HuH-7.5 (cell line): Measurements from ENCODE around the gene AGMAT.
A peak's percentile ranks its signal among the peaks of the same experiment; 100 is the strongest.
"Not testable (repeated sequence)": the region's sequence is repeated elsewhere in the genome, so short reads cannot be mapped to it uniquely, and the experiment has no call there.

ENCODE experiments used
- DNase-seq: peaks from one replicate; pipeline ENCODE4 v3.0.0; 2011; ENCODE audit warnings: low spot score

The AGMAT gene

DNA sequence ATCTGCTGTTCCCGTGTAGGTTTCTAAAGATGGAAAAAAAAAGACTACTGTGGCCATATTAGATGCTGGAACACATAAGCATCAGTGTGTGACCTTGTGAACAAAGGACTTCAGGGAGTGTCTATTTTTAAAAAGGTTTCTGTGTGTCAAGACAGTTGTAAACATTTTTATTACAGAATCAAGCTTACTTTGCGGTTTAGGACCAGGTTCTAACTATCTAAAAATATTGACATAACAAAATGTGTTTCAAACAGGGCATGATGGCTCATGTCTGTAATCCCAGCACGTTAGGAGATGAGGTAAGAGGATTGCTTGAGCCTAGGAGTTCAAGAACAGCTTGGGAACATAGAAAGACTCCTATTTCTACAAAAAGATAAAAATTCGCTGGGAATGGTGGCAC, 25.3 kb upstream of the AGMAT start:
- no peak for DNase-seq

GRCh38 chr1:15609631-15610030, 24.8 kb upstream of the AGMAT start:
- no peak for DNase-seq

- DNase-seq = no peak
Measured at GRCh38 chr1:15605398-15606383, 20.8 kb upstream of the AGMAT start.

- not testable (repeated sequence) for DNase-seq
Measured at GRCh38 chr1:15604400-15604799, 19.5 kb upstream of the AGMAT start.

DNA sequence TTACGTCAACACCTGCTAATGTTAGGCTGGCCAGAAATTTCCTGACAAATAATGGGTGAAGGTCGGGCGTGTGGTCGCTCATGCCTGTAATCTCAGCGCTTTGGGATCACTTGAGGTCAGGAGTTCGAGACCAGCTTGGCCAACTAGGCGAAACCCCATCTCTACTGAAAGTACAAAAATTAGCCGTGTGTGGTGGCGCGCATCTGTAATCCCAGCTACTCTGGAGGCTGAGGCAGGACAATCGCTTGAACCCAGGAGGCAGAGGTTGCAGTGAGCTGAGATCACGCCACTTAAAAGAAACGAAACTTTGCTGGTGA, 19.1 kb upstream of the AGMAT start:
- DNase-seq = not testable (repeated sequence)

DNA sequence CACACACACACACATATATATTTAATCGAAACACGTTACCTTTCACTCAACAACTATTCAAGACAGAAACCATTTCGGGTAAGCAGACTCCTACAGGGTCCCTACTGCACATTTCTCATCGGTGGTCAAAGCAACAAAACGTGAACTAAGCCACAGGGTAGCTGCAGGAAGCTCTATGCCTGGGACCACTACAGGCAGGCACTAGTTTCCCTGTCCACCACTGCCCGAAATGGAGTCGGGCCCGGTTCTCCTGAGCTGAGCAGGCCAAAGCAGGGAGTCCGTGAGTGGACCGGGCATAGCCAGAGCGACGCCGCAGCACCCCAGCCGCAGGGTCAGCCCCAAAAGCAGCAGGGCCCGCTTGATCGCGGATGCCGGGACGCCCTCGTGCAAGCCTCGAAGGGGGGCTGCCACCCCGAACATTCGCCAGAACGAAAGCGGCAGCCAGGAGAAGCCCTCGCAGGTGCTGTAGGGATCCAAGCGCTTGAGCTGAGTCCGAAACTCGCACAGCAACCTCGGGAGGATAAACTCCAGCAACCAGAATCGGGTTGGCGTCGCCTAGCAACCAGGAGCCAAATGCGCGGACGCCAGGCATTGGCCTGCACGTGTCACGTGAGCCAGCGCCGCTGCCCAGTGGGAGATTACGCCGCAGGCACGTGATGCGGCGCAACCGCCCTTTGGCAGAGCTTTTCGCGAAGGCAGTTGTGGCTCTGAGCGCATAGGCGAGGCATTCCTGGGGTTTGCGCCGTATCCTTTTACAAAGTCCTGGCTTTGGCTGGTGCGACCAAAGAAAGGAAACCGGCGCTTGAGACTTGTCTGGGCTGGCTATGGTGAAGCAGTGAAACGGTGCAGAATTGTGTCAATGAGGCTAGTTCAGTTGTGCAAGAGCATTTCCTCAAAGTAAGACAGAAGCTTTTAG, 18.5 kb upstream of the AGMAT start:
- DNase-seq = peak; percentile 95

DNA sequence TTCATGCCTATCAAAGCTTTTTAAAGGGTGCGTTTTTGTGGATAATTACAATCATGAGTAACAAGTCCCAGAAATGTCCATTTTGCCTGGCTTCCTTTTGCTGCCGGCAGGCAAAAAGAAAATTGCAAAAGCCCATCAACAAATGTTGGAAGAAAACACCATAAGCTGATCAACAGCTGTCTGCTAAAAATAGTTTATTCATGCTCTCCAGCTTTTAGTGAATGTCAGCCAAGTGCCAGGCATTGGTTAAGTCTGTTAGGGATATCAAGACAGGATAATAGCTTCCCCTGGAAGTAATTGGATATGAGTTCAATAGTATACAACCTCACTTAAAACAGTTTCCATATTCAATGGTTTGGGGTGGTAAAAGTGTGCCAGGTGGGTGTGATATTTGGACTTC, 13.6 kb upstream of the AGMAT start:
- DNase-seq = no peak

GRCh38 chr1:15595809-15596617, 11.2 kb upstream of the AGMAT start:
- DNase-seq = no peak

DNA sequence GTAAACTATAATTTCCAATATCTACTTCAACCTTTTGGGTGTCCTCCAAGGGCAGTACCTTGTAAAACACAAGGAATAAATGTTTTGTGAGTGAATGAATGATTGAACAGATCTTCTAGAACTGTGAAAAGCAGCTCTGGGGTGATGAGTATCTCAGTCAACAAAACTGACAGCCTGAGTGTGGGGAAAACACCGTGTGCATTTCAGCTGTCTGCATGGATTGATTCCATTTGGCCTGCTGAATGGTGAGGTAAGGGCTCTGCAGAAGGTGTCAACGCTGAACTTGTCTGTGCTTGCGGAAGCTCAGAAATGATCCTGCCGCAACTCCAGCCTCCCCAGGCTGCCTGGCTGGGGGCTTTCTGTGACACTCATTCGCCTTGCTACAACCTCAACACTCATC, 7.4 kb upstream of the AGMAT start:
- no peak for DNase-seq

DNA sequence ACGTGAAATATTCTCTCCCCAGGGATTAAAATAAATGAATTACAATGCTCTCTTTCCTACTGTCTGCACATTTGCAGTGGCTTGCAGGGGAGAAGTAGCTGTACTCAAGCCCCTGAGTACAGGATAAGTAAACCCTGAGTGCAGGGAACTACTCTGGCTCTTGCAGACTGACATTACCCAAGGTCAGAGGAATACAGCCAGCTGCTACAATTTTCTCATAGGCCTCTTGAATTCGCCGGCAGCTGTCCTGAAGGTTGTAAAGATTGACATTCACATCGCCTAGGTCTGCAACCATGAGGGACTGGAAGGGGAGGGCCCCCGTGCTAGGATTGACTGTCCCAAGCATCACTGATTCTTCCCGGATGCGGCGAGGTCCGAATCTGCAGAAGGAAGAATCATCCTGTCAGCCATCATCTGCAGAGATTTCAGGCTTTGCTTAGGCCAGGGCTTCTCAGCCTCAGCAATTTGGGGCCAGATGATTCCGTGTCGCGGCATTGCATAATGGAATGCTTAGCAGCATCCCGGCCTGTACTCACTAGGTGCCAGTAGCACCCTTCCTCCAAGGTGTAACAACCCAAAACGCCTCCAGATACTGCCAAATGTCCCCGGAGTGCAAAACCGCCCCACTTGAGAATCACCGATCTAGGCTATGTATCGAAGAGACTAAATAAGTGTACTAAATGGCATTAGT, 1.7 kb downstream of the AGMAT start:
- DNase-seq = no peak

DNA sequence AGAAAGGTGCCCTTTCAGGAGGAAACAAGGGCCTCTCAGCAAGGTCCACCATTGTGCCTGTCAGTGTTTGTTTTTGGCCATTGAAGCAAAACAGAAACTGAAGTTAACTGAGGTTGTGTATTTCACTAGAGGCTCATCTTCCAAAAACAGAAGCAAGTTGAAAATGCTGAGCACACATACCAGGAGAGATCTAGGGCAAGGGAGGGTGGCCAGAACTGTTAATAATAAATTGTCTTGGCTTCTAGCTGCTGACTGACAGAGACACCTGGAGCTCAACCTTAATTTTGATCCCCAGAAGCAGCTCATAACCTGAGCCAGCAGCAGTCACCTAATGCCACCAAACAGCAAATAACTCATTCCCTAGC, 5.2 kb downstream of the AGMAT start:
- no peak for DNase-seq

- no peak for DNase-seq
Measured at GRCh38 chr1:15578921-15579682, 5.7 kb downstream of the AGMAT start.

DNA sequence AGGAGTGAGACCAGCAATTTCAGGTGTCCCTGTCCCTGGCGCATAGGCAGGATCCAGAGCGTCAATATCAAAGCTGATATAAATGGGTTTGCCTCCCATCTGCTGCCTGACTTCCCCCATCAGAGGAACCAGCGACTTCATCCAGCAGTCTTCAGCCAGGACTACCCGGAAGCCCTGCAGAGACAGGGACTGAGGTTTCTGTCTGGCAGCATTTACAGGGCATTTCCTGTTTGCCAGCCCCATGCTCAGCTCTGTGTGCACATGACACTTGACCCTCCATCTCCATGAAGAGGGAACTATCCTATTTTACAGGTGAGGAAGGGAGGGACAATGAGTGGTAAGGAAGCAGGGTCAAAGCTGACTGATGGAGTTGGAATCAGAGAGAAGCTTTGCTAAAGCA, 7.2 kb downstream of the AGMAT start:
- no peak for DNase-seq

GRCh38 chr1:15575549-15576150, 9.2 kb downstream of the AGMAT start:
- no peak for DNase-seq

DNA sequence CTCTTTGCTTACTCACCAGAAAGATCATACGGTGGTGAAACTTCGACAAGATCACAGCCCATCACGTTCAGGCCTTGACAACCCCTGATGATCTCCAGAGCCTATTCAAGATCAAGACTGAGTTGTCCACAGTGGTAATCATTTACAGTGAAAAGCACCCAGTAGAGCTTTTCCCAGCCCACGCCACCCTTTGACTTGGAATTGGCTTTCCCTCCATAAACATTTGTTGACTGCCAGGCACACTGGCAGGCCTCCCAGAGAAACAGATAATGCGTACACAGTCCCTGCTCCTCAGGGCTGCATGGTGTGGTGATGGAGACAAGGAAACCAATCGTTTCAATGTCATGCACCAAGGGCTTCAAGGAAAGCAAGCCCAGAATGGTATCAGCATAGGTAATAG, 10.1 kb downstream of the AGMAT start:
- no peak for DNase-seq

GRCh38 chr1:15573477-15573876, 11.4 kb downstream of the AGMAT start:
- DNase-seq = no peak

DNA sequence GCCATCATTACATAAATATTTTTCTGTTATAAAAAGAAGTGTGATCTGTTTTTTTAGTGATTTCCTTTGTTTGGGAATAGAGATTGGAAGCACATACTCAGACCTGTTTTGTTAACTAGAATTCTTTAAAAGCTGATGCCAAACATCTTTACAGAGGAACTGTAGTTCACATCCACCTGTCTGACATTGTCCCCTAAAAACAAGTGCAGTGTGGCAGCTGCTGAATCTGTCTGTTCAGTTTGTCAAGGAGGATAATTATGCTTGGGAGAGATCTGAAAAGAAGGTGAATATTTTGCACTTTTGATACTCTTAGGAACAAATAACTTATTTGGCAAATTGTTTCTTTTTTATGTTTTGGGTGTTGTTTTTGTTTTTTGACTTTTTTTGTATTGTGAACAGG, 13.6 kb downstream of the AGMAT start:
- no peak for DNase-seq

GRCh38 chr1:15570861-15571260, 14.0 kb downstream of the AGMAT start:
- DNase-seq = no peak

DNA sequence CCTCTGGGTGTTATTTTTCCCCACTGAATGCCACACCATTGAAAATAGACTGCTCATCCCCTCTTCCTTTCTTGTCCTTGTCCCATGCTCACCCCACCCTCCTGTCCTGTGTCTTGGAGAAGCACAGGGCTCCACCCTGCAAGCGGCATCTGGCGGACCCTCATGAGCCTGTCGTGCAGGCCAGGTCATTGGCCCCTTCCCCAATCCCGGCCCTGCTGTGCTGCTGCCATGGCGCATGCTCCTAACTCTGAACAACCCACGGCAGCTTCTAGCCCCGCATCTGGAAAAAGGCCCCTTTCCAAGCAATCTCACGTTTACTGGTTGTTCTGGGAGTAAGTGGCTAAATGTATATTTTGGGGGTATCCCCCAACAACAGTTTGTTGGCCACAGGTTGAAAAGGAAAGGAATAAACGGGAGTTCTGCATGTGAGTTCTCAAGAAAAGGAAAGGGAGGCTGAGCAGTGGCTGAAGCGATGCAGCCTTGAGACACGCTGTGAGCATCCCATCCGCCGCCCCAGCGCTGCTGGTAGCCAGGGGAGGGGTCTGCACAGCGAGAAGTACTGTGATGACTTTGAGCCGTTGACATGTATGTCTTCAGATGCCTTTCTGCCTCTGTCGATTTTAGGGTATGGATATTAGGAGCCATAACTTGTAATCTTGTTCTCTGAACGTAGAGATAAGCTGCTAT, 16.3 kb downstream of the AGMAT start:
- no peak for DNase-seq
